Urothelium cell line (cell line): ENCODE data around the gene SAP30BP.

ENCODE experiments used
- DNase-seq: peaks from one replicate; pipeline ENCODE4 v3.0.0; 2011; ENCODE audit warnings: low spot score, mixed read lengths
- FAIRE-seq: peaks from 2 replicates; lab custom pipeline; 2011; peaks lifted over from hg19 to GRCh38; lab: Jason Lieb, UNC

The SAP30BP gene

GRCh38 chr17:75684249-75684648, 17.1 kb downstream of the SAP30BP start:
- FAIRE-seq (no peak), DNase-seq (no peak)

DNA sequence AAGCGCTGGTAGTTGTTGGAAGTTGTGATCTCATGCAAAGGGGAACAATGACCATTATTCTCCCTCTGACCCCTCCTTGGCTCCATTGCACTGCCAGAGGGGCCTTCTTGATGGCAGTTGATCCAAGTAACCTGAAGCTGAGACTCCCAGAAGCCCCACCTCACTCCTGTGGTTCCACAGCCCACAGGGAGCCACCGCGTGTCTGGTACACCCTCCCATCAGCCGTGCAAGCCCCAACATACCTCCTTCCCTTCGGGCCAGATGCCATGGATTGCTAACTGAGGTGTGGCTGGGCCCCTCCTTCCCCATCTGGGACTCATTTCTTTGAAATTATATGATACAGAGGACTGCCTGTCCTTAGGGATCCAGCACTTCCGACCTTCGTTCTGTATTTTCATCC, 17.8 kb downstream of the SAP30BP start:
- DNase-seq: peak; percentile 76
- FAIRE-seq: no peak

DNA sequence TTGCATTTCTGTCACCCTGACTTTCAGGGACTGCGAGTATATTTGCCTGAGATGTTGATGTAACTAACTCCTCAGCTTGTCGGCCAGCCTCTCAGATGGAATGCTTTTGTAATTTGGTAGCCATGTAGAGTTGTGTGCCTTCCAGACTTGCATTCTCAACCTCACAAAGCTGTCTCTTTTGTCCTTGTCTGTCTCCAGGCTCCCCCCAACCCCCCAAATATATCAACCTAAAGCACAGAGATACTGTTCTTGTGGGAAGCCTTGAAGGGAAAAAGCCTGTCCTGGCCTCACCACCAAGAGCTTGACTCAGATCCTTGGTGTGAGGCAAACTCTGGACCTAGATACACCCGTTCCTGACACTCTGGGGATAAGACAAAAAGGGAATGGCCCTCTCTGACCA, 18.4 kb downstream of the SAP30BP start:
- DNase-seq: no peak
- FAIRE-seq: no peak

GRCh38 chr17:75688209-75688825, 21.2 kb downstream of the SAP30BP start:
- FAIRE-seq: no peak
- DNase-seq: no peak

GRCh38 chr17:75689441-75689873, 22.3 kb downstream of the SAP30BP start:
- no peak for FAIRE-seq
- DNase-seq: no peak

DNA sequence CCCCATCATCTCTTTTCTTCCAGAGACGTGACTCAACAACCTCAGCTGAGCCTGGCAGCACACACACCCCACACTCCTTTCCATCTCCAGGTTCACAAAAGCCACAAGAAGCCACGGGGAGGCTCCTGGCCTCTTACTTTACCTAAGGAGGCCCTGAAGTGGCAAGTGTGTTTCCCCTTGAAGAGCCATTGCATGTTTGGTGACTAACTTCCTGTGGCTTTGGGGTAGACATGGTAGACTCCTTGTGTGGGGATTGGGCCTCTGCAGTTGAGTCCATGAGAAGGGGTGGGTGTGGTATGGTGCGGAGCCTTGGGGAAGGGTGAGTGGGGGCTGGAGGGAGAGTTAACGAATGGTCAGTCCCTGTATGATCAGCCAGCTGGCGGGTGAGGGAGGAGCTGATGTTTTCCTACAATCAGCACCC, 24.2 kb downstream of the SAP30BP start:
- DNase-seq (peak; percentile 41), FAIRE-seq (no peak)

DNA sequence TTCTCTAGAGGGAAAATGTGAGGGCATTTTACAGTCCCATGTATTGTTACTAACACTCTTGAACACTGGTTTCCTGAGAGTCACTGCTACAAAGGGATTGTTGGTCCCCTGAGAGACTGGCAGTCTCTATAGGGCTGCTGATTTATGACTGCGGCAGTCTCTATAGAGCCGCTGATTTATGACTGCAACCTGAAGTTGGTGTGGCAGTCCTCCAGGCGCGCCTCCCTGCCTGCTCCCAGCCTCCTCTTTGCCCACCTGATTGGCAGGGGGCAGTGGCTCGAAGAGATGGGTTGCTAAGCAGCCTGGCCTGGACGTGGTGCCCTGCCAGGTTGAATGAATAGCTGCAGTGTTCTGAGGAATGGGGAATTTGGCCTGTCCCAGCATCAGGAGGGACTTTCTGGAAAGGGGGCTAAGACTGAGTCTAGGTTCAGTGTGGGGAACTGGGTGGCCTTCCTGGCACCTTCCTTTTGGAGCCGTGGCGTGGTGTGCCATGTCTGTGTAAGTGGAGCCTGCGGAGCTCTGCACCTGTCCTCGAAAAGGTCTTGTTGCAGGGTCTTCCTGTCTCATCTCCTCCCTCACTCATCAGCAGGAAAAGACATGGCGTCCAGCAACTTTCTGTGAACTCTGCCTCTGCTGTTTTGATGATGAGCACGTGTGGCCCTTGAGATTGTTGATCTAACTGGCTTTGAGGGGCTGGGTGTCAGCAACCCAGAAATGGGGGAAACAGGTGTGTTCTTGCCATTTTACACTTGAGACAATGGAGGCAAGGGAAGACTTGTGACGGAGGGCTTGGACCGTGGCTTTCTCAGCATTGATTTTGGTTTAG, 24.9 kb downstream of the SAP30BP start:
- no peak for DNase-seq
- FAIRE-seq: peak; percentile 50

DNA sequence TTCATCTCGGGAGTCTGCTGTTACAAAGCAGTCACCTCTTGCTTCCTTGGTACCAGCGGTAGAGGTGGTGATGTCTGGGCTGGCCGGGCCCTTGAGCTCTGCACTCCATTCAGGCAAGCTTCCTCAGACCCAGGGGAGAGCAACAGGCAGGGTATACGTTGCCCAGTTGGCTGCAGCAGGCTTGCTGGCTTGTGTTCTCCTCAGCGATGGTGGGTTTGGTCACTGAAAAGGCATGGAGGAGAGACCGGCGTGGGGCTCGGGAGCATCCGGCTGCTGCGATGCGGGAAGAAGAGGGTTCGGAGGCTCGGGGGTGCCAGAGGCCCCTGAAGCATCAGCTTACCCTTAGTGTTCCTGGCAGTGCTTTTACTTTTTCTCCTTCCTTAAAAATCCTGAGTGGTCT, 25.8 kb downstream of the SAP30BP start:
- FAIRE-seq: no peak
- no peak for DNase-seq

GRCh38 chr17:75693500-75694481, 26.7 kb downstream of the SAP30BP start:
- FAIRE-seq (no peak), DNase-seq (peak; percentile 86)

- DNase-seq (no peak), FAIRE-seq (no peak)
Measured at GRCh38 chr17:75694536-75694935, 27.4 kb downstream of the SAP30BP start.

DNA sequence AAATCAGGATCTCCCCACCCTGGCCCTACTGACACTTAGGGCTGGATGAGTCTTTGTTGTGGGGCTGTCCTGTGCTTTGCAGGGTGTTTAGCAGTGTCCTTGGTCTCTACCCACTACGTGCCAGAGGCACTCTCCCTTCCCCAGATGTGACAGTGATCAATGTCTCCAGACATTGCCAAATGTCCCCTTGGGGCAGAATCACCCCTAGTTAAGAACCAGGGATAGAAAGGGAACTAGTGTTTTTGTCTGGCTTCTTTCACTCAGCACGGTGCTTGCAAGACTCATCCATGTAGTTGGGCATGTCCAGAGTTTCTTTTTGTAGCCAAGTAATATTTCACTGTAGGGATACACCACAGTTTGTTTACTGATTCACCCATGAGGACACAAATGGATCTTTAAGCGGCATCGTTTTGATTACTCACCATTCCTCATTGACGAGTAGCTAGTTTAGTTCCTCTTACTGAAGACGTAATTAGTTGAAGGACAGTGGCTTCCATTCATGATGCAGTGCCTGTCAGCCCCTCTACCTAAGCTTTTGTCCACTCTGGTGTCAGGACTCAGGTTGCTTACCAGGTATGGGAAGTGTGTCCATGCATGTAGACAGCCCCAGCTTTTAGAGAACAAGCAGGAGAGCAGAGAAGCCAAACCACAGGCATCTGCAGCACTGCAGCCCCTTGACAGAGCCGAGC, 28.1 kb downstream of the SAP30BP start:
- no peak for FAIRE-seq

DNA sequence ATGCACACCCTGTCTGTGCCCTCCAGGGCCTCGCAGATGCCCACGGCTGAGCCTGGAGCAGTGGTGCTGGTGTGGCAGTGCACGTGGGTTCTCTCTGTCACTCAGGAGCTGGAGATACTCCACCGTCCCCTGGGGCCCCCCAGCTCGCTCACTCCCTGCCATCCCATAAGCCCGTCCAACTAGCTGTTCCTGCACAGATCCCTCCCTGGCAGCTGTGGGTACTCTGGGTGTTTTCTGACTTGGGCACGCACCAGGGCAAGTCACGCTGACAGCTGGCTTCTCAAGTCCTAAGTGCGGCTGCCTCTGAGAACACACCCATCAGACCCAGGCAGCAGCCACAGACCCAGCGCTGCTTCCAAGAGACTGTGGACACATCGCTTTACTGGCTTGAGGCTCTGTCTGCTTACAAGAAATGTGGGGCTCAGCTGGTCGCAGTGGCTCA, 28.7 kb downstream of the SAP30BP start:
- FAIRE-seq: no peak
- no peak for DNase-seq

More for the DNA sequence above, 28.1 kb downstream of the SAP30BP start:
- no peak for DNase-seq

DNA sequence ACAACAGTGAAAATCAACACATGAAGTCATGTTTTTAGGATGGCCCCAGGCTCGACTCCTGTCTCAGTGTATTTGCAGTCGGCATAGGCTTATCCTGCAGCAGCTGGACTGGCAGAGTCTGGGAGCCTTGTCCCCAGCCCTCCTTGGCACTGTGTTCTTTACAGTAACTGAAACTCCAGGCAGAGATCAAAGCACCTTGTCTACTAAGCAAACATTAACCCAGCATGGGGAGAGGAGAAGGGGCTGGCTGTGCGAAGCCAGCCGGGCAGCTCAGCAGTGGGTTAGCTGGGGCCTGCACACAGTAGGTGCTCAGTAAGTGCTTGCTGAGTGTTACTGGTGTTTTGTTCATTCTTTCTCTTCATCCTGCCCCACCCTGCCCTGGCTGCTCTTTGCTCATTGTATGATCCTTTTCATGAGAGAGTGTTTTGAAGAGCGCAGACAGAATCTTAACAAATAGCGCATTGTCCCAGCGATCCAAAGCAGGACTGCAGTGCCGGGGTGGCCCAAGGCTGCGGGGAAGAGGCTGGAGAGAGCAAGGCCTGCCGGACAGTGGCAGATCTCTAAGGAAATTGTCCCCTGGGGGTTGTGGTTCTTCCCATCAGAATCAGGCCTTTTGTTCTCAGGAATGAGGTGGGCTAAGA, 30.6 kb downstream of the SAP30BP start:
- DNase-seq (no peak), FAIRE-seq (no peak)

- no peak for FAIRE-seq
- no peak for DNase-seq
Measured at GRCh38 chr17:75698659-75699058, 31.5 kb downstream of the SAP30BP start.

- no peak for FAIRE-seq
- DNase-seq: no peak
Measured at GRCh38 chr17:75701288-75701687, 34.1 kb downstream of the SAP30BP start.

GRCh38 chr17:75703191-75703590, 36.1 kb downstream of the SAP30BP start:
- DNase-seq: no peak
- no peak for FAIRE-seq

DNA sequence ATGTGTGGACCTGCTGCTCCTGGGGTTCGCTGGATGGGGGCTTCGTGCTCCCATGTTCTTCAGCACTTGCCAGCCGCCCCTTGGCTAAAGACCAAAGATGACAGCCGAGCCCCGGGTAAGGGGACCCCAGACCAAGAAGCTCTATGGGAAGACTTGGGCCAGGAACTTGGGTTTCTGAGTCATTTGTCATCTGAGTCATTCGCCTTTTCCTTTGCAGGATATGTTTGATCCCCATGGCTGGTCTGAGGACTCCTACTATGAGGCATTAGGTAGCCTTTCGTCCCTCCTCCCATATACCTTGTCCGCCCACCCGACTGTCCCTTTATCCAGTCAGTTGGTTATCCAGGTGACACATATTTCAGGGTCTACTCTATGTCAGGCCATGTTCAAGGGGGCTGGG, 36.5 kb downstream of the SAP30BP start:
- no peak for FAIRE-seq
- DNase-seq: no peak

DNA sequence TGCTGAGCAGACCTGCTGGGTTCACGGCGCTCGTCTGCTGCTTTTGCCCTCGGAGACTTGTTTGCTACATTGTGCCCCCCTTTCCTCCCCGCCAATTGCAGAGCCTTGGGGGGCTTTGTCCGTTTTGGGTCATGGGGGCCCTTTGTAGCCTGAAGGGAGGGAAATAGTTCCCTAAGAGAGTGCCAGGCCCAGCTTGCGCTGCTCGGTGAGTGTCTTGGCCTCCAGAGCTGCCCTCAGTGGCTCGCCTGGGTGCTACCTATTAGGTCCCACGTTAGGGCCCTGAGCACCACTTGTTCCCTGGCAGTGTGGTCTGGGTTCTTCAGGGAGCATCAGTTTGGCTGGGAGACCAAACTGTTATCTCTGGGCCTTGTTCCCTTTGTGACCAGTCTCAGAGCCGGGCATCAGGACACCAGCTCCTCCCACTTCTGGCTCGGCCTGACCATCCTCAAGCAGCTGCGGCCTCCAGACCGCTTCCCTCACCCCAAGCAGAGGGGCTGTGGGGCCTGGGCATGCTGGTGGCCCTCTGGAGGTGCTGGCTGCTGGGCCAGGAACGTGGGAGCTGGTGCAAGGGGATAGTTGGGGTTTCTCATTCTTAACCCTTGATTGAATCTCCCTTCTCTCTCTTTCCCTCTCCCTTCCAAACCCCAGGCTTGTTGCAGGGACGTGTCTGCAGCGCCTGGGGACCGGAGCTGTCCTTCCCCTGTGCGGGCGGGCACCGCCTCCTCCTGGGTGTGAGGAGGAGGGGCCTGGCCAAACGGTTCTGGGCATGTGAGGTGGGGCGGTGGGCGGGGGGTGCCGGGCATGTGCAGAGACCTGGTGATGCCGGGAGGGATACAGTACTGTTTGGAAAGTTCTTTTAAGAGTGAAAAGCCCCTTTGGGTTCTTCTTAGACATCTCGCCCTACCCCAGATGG, 38.1 kb downstream of the SAP30BP start:
- DNase-seq (no peak), FAIRE-seq (no peak)
